Measurements from ENCODE around the gene ATP5MC2. TPM values are rescaled to one million over a fixed set of nuclear protein-coding genes. Genes with fewer than 3 reads are reported as not detected.

The ATP5MC2 gene
- total and polyA plus RNA-seq, 10 donors = 231 to 526 (median 304) TPM

DNA sequence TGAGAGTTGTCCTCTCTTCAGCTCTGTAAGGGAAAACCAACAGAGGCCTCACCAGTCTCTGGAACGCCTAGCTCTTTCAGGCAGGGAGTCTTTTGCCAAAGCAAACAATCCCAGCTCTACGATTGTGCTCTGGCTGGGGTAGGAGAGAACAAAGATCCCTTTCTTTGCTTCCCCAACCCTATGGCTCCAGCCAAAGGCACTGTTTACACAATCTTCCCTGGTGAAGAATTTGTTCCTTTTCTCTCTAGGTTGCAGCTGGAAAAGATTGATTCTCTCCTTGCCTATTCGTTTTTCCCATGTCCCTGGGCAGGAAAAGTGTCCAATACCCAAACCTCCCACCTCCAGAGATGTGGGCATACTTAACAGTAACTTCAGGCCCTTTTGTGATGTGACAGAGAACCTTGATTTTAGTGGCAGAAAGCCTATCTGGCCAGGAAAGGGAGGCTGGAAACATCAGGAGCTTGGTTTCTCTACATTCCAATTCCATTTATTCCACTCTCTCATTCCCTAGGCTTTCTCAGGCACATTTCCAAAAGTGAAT, 16.8 kb downstream of the ATP5MC2 start:
- no peaks in the 10 kb centered on the region for H3K27me3 ChIP-seq (replicated peaks in 1 of 7)
- peak overlapping the region in 1 of 8 donors; percentile 26 for H3K27ac ChIP-seq
- no peaks in the 10 kb centered on the region for H3K9me3 ChIP-seq
- no peaks in the 10 kb centered on the region for H3K4me1 ChIP-seq
- intact Hi-C loops (cut with DNase I; ENCODE audit: low total_unique reads) = no loop called here
- 73 to 90% (median 80%) methylated on average over 3 of the region's 3 CpGs for WGBS, 5 donors
- DNase-seq = no peak
- TF ChIP-seq POLR2A (IDR thresholded peaks at IDR 0.05) (no peak), POLR2AphosphoS5 (IDR thresholded peaks at IDR 0.05) (no peak)
- TF ChIP-seq, protein P1, sequence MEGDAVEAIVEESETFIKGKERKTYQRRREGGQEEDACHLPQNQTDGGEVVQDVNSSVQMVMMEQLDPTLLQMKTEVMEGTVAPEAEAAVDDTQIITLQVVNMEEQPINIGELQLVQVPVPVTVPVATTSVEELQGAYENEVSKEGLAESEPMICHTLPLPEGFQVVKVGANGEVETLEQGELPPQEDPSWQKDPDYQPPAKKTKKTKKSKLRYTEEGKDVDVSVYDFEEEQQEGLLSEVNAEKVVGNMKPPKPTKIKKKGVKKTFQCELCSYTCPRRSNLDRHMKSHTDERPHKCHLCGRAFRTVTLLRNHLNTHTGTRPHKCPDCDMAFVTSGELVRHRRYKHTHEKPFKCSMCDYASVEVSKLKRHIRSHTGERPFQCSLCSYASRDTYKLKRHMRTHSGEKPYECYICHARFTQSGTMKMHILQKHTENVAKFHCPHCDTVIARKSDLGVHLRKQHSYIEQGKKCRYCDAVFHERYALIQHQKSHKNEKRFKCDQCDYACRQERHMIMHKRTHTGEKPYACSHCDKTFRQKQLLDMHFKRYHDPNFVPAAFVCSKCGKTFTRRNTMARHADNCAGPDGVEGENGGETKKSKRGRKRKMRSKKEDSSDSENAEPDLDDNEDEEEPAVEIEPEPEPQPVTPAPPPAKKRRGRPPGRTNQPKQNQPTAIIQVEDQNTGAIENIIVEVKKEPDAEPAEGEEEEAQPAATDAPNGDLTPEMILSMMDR (IDR thresholded peaks at IDR 0.05 in 8 of 11, conservative IDR thresholded peaks at IDR 0.05 in 3 of 11) = no peak
- peaks cover 4 to 34% (median 16%) of the 10 kb centered on the region in 6 donors for H3K36me3 ChIP-seq
- no peak overlapping the region for H3K4me3 ChIP-seq

DNA sequence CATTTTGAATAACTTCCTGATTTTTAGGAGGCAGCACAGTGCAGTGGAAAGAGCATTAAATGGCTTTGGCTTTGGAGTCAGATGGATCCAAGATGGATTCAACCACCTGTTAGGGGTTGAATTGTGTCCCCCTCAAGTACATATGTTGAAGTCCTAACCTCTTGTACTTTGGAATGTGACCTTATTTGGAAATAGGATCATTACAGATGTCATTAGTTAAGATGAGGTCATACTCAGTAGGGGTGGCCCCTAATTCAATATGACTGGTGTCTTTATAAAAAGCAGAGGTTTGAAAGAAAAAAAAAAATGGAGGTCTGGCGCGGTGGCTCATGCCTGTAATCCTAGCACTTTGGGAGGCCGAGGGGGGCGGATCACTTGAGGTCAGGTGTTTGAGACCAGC, 18.8 kb downstream of the ATP5MC2 start:
- Histone ChIP-seq H3K9me3 (no peaks in the 10 kb centered on the region), H3K4me3 (no peak overlapping the region), H3K36me3 (peaks cover 0 to 13% (median 0%) of the 10 kb centered on the region in 6 donors), H3K27ac (no peak overlapping the region), H3K27me3 (replicated peaks in 1 of 7) (no peaks in the 10 kb centered on the region), H3K4me1 (no peaks in the 10 kb centered on the region)
- TF ChIP-seq, protein P1 (IDR thresholded peaks at IDR 0.05 in 8 of 11, conservative IDR thresholded peaks at IDR 0.05 in 3 of 11) = no peak
- no peak for TF ChIP-seq POLR2AphosphoS5 (IDR thresholded peaks at IDR 0.05)
- no peak for TF ChIP-seq POLR2A (IDR thresholded peaks at IDR 0.05)
- intact Hi-C loops (cut with DNase I; ENCODE audit: low total_unique reads) = no loop called here
- no peak for DNase-seq
- WGBS, 5 donors = 89 to 100% (median 97%) methylated on average over 4 of the region's 4 CpGs

DNA sequence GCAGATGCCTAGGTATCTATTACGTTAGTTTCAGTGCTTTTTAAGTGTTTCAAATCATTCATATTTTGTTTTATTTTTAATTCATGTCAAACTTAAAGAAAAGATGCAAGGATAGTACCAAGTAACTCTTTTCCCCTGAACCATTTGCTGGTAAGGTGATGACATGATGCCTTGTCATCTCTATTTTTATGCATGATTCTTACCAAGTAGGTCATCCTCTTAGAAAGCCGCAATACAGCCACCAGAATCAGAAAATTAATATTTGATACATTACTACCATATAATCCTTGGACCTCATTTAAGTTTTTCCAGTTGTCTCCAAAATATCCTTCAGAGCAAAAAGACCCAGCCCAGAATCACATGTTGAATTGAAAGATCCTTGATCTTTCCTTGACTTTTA, 22.3 kb downstream of the ATP5MC2 start:
- DNase-seq = no peak
- Histone ChIP-seq H3K27me3 (replicated peaks in 1 of 7) (no peaks in the 10 kb centered on the region), H3K4me3 (no peak overlapping the region), H3K36me3 (no peaks in the 10 kb centered on the region), H3K4me1 (no peaks in the 10 kb centered on the region), H3K9me3 (no peaks in the 10 kb centered on the region), H3K27ac (no peak overlapping the region)
- TF ChIP-seq POLR2A (IDR thresholded peaks at IDR 0.05) (no peak), POLR2AphosphoS5 (IDR thresholded peaks at IDR 0.05) (no peak)
- TF ChIP-seq, protein P1 (IDR thresholded peaks at IDR 0.05 in 8 of 11, conservative IDR thresholded peaks at IDR 0.05 in 3 of 11) = no peak
- WGBS, 5 donors = 88 to 97% (median 95%) methylated on average over 2 of the region's 2 CpGs
- intact Hi-C loops (cut with DNase I; ENCODE audit: low total_unique reads) = no loop called here

DNA sequence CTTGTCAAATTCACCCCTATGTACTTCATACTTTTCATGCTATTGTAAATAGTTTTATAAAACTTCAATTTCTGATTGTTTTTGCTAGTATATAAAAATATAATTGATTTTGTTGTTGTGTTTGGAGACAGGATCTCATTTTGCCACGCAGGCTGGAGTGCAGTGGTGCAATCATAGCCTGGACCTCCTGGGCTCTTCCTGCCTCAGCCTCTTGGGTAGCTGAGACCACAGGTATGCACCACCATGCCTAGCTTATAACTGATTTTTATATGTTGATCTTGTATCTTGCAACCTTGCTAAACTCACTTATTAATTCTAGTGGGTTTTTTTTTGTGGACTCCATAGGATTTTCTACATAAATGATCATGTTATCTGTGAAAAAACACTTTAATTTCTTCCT, 23.5 kb downstream of the ATP5MC2 start:
- H3K4me3 ChIP-seq = no peak overlapping the region
- no peaks in the 10 kb centered on the region for H3K36me3 ChIP-seq
- no peaks in the 10 kb centered on the region for H3K4me1 ChIP-seq
- no peak for DNase-seq
- 51 to 86% (median 74%) methylated on average over 1 of the region's 1 CpG for WGBS, 5 donors
- no peaks in the 10 kb centered on the region for H3K27me3 ChIP-seq (replicated peaks in 1 of 7)
- intact Hi-C loops (cut with DNase I; ENCODE audit: low total_unique reads) = no loop called here
- H3K27ac ChIP-seq = no peak overlapping the region
- no peaks in the 10 kb centered on the region for H3K9me3 ChIP-seq
- no peak for TF ChIP-seq POLR2A (IDR thresholded peaks at IDR 0.05)
- TF ChIP-seq, protein P1 (IDR thresholded peaks at IDR 0.05 in 8 of 11, conservative IDR thresholded peaks at IDR 0.05 in 3 of 11) = no peak
